K562 (cell line): Measurements from ENCODE around the gene ERCC2. TPM values are rescaled to one million over a fixed set of nuclear protein-coding genes. Genes with fewer than 3 reads are reported as not detected.

ENCODE experiments used
- ARID2 ChIP-seq: fragments of 450-650 bp; IDR thresholded peaks from 2 replicates; pipeline ENCODE4 v1.6.1; 2017; ENCODE audit warnings: antibody characterized with exemption, mild to moderate bottlenecking
- ATF7 ChIP-seq: fragments of 450-650 bp; IDR thresholded peaks from 2 replicates; pipeline ENCODE4 v1.7.1; 2014; ENCODE audit warnings: mild to moderate bottlenecking, moderate library complexity
- BCLAF1 ChIP-seq, 2 experiments: fragments of 450-650 bp in 1 of 2; IDR thresholded peaks; 2 replicates each; pipeline ENCODE4 v1.6.1; 2011 to 2017; ENCODE audit warnings: low read depth in 2 of 2, antibody characterized with exemption in 1 of 2, borderline replicate concordance in 1 of 2, low read length in 1 of 2, mild to moderate bottlenecking in 1 of 2, mixed read lengths in 1 of 2; ENCODE audit not compliant: control insufficient read depth in 1 of 2
- CREB1 ChIP-seq, 2 experiments: sonication (generic) in 1 of 2; formaldehyde crosslinking in 1 of 2; IDR thresholded peaks; 2 replicates each; pipeline versions ENCODE4 v1.6.1 to v1.8.0; 2012 to 2022; ENCODE audit warnings: inconsistent platforms in 1 of 2, mild to moderate bottlenecking in 1 of 2, missing genetic modification reagents in 1 of 2, moderate library complexity in 1 of 2
- HMG20B ChIP-seq: fragments of 250-450 bp; sonication (Bioruptor Pico); IDR thresholded peaks from 2 replicates; pipeline ENCODE4 v1.5.0; 2021; ENCODE audit warnings: mild to moderate bottlenecking
- MCM7 ChIP-seq, 2 experiments: fragments of 450-650 bp; IDR thresholded peaks; 2 replicates each; pipeline ENCODE4 v1.6.1; 2016 to 2018
- NFRKB ChIP-seq: fragments of 450-650 bp; IDR thresholded peaks from 2 replicates; pipeline ENCODE4 v1.6.1; 2016; ENCODE audit warnings: low read depth
- NFXL1 ChIP-seq: fragments of 450-650 bp; formaldehyde crosslinking; IDR thresholded peaks from 2 replicates; pipeline ENCODE4 v1.4.0; 2021; ENCODE audit warnings: mild to moderate bottlenecking
- POLR2B ChIP-seq: fragments of 450-650 bp; IDR thresholded peaks from 2 replicates; pipeline ENCODE4 v1.6.1; 2018; ENCODE audit warnings: low read depth; ENCODE audit not compliant: partially characterized antibody
- RUNX1 ChIP-seq: sonication (generic); IDR thresholded peaks from 2 replicates; pipeline ENCODE4 v1.6.1; 2016; ENCODE audit warnings: antibody characterized with exemption, low read depth
- SREBF2 ChIP-seq: sonication (generic); formaldehyde crosslinking; IDR thresholded peaks from 2 replicates; pipeline ENCODE4 v1.4.0; 2020; ENCODE audit warnings: mild to moderate bottlenecking, missing genetic modification reagents
- TCF7L2 ChIP-seq: fragments of 150-350 bp; IDR thresholded peaks from 2 replicates; pipeline ENCODE4 v1.6.1; 2016; ENCODE audit warnings: low read depth, mild to moderate bottlenecking, low read length, moderate library complexity
- TRIM28 ChIP-seq: fragments of 450-650 bp; IDR thresholded peaks from 2 replicates; pipeline ENCODE4 v1.6.1; 2017
- ZBTB49 ChIP-seq: sonication (generic); formaldehyde crosslinking; IDR thresholded peaks from 2 replicates; pipeline ENCODE4 v1.8.0; 2022; ENCODE audit warnings: missing genetic modification reagents, mild to moderate bottlenecking, borderline replicate concordance
- ZBTB9 ChIP-seq: fragments of 450-650 bp; formaldehyde crosslinking; IDR thresholded peaks from 2 replicates; pipeline ENCODE4 v1.4.0; 2020; ENCODE audit warnings: mild to moderate bottlenecking, moderate library complexity
- ZNF174 ChIP-seq: fragments of 250-450 bp; sonication (Bioruptor Pico); IDR thresholded peaks from 2 replicates; pipeline ENCODE4 v1.4.0; 2020; ENCODE audit warnings: mild to moderate bottlenecking
- ZSCAN29 ChIP-seq: fragments of 450-650 bp; IDR thresholded peaks from 2 replicates; pipeline ENCODE4 v1.6.1; 2017
- polyA plus RNA-seq, 8 experiments: library from polyadenylated mRNA; depleted of rRNA in 4 of 8; stranded (reverse) in 5 of 8; unstranded in 3 of 8; fragments of >200 nt; fragmentation: Nextera tagmentation in 2 of 8; fragmentation: Illumina TruSeq in 1 of 8; extraction: Ambion mirVana in 2 of 8; extraction: Trizol in 1 of 8; gene quantifications; 2 replicates each; pipeline versions ENCODE4 v1.2.1 to v1.2.3, GENCODE V29; 2011 to 2014; ENCODE audit warnings: inconsistent platforms in 1 of 8, missing spikeins in 1 of 8
- total RNA-seq, 7 experiments: library from RNA; depleted of rRNA in 6 of 7; stranded (reverse); fragments of >200 nt in 6 of 7; fragmentation: Illumina TruSeq in 2 of 7; extraction: Trizol in 2 of 7; gene quantifications; 2 replicates each; pipeline versions ENCODE4 v1.2.1 to v1.2.3, GENCODE V29; 2011 to 2021; ENCODE audit warnings: low replicate concordance in 1 of 7
- TF ChIP-seq, protein P1 (sequence below): fragments of 450-650 bp; IDR thresholded peaks from 2 replicates; pipeline ENCODE4 v1.6.1; 2016; ENCODE audit warnings: low read depth, mild to moderate bottlenecking, moderate library complexity
- TF ChIP-seq, protein P2 (sequence below), 3 experiments: fragments of 200-800 bp in 1 of 3; sonication (Bioruptor generic) in 1 of 3; sonication (generic) in 1 of 3; formaldehyde crosslinking in 1 of 3; IDR thresholded peaks; 2 replicates each; pipeline versions ENCODE4 v1.6.1 to v1.8.0; 2016 to 2022; ENCODE audit warnings: mild to moderate bottlenecking in 2 of 3, missing compliant biosample characterization in 2 of 3, missing genetic modification characterization in 2 of 3, missing genetic modification reagents in 1 of 3

The ERCC2 gene
- total and polyA plus RNA-seq, 9 of the 15 experiments (the other 6 are each of a cell fraction or from before 2014, with no cell fraction given) = 2.2 to 55.9 (median 23.4) TPM

DNA sequence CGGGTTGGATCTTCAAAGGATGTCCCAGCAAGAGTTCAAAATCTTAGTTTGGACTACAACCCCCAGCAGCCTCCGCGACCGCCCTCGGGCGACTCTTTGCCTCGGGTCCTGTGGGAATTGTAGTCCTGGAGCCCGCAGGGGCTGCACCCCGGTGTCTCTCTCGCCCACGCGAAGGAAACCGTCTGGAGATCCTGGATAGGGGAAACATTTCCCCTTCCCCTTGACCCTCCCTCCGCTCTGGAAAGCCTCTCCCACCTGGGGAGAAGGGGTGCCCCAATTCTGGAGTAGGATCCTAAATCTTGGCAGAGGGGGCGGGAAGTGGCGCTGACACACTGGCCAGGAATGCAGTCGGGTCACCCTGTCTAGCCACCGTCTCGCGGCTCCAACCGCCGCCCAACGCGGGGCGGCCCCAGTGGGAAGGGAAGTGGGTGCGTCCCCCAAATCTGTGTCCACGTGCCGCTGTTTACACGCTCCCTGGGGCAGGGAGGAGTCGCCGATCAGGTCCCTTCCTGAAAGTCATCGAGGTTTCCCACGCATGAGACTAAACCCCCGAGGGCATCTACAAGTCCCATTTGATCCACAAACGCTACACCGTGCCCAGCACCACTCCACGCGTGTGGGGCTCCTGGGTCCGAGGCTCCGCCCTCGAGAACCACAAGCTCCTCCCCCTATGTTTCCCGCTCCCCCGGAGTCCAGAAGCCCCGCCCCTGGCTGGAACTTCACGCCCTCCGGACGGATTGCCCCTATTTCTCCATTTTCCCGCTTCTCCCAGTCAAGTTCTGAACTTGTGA is 35.3 kb upstream of the ERCC2 start (continued):
- 0 out of 2 replicates have a peak, but pooled peaks have one; percentile 17 for TF ChIP-seq CREB1 (IDR thresholded peaks at IDR 0.05)
- TF ChIP-seq CREB1 (CRISPR knock-in tag; IDR thresholded peaks at IDR 0.05) = no peak
- TF ChIP-seq HMG20B (CRISPR knock-in tag) = no peak
- TF ChIP-seq POLR2B = peak; percentile 47
- TF ChIP-seq NFRKB = peak; percentile 29; the same call in 1 of the 2 replicates
- TF ChIP-seq, protein P1, sequence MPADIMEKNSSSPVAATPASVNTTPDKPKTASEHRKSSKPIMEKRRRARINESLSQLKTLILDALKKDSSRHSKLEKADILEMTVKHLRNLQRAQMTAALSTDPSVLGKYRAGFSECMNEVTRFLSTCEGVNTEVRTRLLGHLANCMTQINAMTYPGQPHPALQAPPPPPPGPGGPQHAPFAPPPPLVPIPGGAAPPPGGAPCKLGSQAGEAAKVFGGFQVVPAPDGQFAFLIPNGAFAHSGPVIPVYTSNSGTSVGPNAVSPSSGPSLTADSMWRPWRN = peak; percentile 57; the same call in 1 of the 2 replicates
- no peak for TF ChIP-seq SREBF2 (CRISPR knock-in tag)
- TF ChIP-seq ZSCAN29 = no peak
- no peak for TF ChIP-seq RUNX1
- peak; percentile 73; the same call in 1 of the 2 replicates for TF ChIP-seq ZBTB9
- TF ChIP-seq, protein P2, sequence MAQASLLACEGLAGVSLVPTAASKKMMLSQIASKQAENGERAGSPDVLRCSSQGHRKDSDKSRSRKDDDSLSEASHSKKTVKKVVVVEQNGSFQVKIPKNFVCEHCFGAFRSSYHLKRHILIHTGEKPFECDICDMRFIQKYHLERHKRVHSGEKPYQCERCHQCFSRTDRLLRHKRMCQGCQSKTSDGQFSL (CRISPR knock-in tag; IDR thresholded peaks at IDR 0.05) = no peak
- TF ChIP-seq, protein P2 (tag; IDR thresholded peaks at IDR 0.05) = no peak; a peak in 1 of 4 replicates
- TF ChIP-seq BCLAF1 (IDR thresholded peaks at IDR 0.05; ENCODE audit: borderline replicate concordance in 1 of 2, control insufficient read depth in 1 of 2, low read depth in 2 of 2, low read length in 1 of 2) = no peak
- TF ChIP-seq NFXL1 (CRISPR knock-in tag) = no peak
- 0 out of 2 replicates have a peak, but pooled peaks have one; percentile 9 for TF ChIP-seq ATF7
- no peak for TF ChIP-seq MCM7 (IDR thresholded peaks at IDR 0.05)
- no peak for TF ChIP-seq ARID2
- no peak for TF ChIP-seq ZNF174 (CRISPR knock-in tag)
- no peak for TF ChIP-seq ZBTB49 (CRISPR knock-in tag)
- no peak for TF ChIP-seq TCF7L2
- no peak for TF ChIP-seq TRIM28
